ENCODE measurements around the gene VN1R2.

VN1R2 gene

DNA sequence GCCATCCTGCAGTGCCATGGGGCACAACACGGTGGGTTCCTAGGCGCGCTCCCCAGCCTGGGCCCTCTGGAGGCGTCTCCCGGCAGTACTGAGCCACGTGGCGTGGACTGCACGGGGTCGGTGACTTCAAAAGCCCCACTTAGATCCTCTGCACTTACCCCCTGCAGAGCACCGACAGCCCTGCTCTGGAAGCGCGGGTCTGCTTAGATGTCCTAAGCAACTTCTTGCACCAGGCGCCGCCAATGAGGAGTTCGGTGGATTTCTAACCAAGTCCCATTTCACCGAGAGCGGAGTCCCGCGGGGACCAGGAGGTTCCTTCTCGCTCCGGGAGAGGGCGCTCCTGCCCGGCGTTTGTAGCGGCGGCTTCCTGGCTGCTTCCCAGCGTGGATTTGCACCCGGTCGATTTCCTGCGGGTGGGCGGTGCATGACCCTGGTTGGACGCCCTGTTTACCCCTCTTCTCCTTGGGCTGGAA, 50.3 kb downstream of the VN1R2 start:
- peak; percentile 50 for TF ChIP-seq CTCF (IDR thresholded peaks at IDR 0.05; ENCODE audit: control insufficient read depth, insufficient read depth, low read depth, low read length, missing control alignments)
- DNase-seq (ENCODE audit: low read depth): no peak
- H3K4me3 ChIP-seq (ENCODE audit: control insufficient read depth, low read depth, low read length): no peak overlapping the region; the same call in 1 of the 2 replicates

Data from AG09309 (cell line).